DOHH2 (cell line): ENCODE data around the gene CEP70.

Experiments
- EZH2phosphoT487 ChIP-seq: fragments of 200-600 bp; sonication (generic); IDR thresholded peaks from 2 replicates; pipeline ENCODE4 v1.6.1; 2017; ENCODE audit warnings: borderline replicate concordance, mild to moderate bottlenecking, antibody characterized with exemption, low read length, moderate library complexity, mixed read lengths
- TF ChIP-seq, protein P1 (sequence below): fragments of 200-600 bp; sonication (generic); IDR thresholded peaks from one replicate; pipeline ENCODE4 v1.5.1; 2014; ENCODE audit warnings: antibody characterized with exemption, mild to moderate bottlenecking, low read depth, low read length; ENCODE audit not compliant: poor library complexity, severe bottlenecking

GRCh38 chr3:138461896-138462295 is 132.2 kb downstream of the CEP70 start:
- TF ChIP-seq, protein P1, sequence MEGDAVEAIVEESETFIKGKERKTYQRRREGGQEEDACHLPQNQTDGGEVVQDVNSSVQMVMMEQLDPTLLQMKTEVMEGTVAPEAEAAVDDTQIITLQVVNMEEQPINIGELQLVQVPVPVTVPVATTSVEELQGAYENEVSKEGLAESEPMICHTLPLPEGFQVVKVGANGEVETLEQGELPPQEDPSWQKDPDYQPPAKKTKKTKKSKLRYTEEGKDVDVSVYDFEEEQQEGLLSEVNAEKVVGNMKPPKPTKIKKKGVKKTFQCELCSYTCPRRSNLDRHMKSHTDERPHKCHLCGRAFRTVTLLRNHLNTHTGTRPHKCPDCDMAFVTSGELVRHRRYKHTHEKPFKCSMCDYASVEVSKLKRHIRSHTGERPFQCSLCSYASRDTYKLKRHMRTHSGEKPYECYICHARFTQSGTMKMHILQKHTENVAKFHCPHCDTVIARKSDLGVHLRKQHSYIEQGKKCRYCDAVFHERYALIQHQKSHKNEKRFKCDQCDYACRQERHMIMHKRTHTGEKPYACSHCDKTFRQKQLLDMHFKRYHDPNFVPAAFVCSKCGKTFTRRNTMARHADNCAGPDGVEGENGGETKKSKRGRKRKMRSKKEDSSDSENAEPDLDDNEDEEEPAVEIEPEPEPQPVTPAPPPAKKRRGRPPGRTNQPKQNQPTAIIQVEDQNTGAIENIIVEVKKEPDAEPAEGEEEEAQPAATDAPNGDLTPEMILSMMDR: no peak
- no peak for TF ChIP-seq EZH2phosphoT487
